GM12878 (cell line): Measurements from ENCODE around the gene ARHGAP45. TPM values are rescaled to one million over a fixed set of nuclear protein-coding genes. Genes with fewer than 3 reads are reported as not detected.

Source experiments
- BCL11A ChIP-seq: IDR thresholded peaks from 2 replicates; pipeline ENCODE4 v1.6.1; 2011; ENCODE audit warnings: low read depth, low read length
- BRCA1 ChIP-seq: IDR thresholded peaks from 2 replicates; pipeline ENCODE4 v1.6.1; 2011; ENCODE audit warnings: low read depth, low read length, improper control_type of control experiment
- CHD1 ChIP-seq: IDR thresholded peaks from 2 replicates; pipeline ENCODE4 v1.6.1; 2012; ENCODE audit warnings: low read depth, low read length, improper control_type of control experiment
- CHD4 ChIP-seq: fragments of 200-600 bp; sonication (generic); IDR thresholded peaks from 2 replicates; pipeline ENCODE4 v1.6.1; 2016; ENCODE audit warnings: mild to moderate bottlenecking
- DPF2 ChIP-seq: fragments of 450-650 bp; IDR thresholded peaks from 2 replicates; pipeline ENCODE4 v1.6.1; 2017; ENCODE audit warnings: mild to moderate bottlenecking
- E2F4 ChIP-seq: IDR thresholded peaks from 2 replicates; pipeline ENCODE4 v1.6.1; 2012; ENCODE audit warnings: low read depth, low read length, improper control_type of control experiment
- FOS ChIP-seq: IDR thresholded peaks from 3 replicates; pipeline ENCODE4 v1.6.1; 2011; ENCODE audit warnings: borderline replicate concordance; ENCODE audit not compliant: insufficient read length; ENCODE audit errors: extremely low read depth
- FOXK2 ChIP-seq: fragments of 450-650 bp; IDR thresholded peaks from 2 replicates; pipeline ENCODE4 v1.6.1; 2017; ENCODE audit warnings: mild to moderate bottlenecking, moderate library complexity
- IRF5 ChIP-seq: fragments of 450-650 bp; IDR thresholded peaks from 2 replicates; pipeline ENCODE4 v1.6.1; 2017; ENCODE audit warnings: borderline replicate concordance
- MEF2A ChIP-seq: IDR thresholded peaks from 2 replicates; pipeline ENCODE4 v1.6.1; 2011; ENCODE audit warnings: low read depth, mild to moderate bottlenecking, low read length, moderate library complexity; ENCODE audit not compliant: insufficient read depth
- MTA3 ChIP-seq: IDR thresholded peaks from 2 replicates; pipeline ENCODE4 v1.6.1; 2012; ENCODE audit warnings: low read length, inconsistent platforms, borderline replicate concordance
- PAX8 ChIP-seq: fragments of 450-650 bp; IDR thresholded peaks from 2 replicates; pipeline ENCODE4 v1.6.1; 2017; ENCODE audit warnings: mild to moderate bottlenecking, moderate library complexity
- PRDM15 ChIP-seq: fragments of 450-650 bp; formaldehyde crosslinking; IDR thresholded peaks from 2 replicates; pipeline ENCODE4 v1.4.0; 2020; ENCODE audit warnings: mild to moderate bottlenecking, moderate library complexity
- RAD51 ChIP-seq: fragments of 450-650 bp; IDR thresholded peaks from 2 replicates; pipeline ENCODE4 v1.6.1; 2016; ENCODE audit warnings: moderate library complexity, mild to moderate bottlenecking, inconsistent platforms
- REST ChIP-seq: IDR thresholded peaks from 2 replicates; pipeline ENCODE4 v1.6.1; 2012; ENCODE audit warnings: mild to moderate bottlenecking, low read depth, low read length
- SREBF2 ChIP-seq: IDR thresholded peaks from 2 replicates; pipeline ENCODE4 v1.6.1; 2012; ENCODE audit warnings: mild to moderate bottlenecking, low read length
- SUPT20H ChIP-seq: IDR thresholded peaks from 2 replicates; pipeline ENCODE4 v1.6.1; 2011; ENCODE audit warnings: low read depth, mild to moderate bottlenecking, low read length, moderate library complexity, borderline replicate concordance; ENCODE audit not compliant: control insufficient read depth
- TCF3 ChIP-seq: IDR thresholded peaks from 2 replicates; pipeline ENCODE4 v1.6.1; 2012; ENCODE audit warnings: low read depth, mild to moderate bottlenecking, low read length, borderline replicate concordance; ENCODE audit not compliant: insufficient read depth
- TCF7 ChIP-seq: IDR thresholded peaks from 2 replicates; pipeline ENCODE4 v1.6.1; 2014; ENCODE audit warnings: antibody characterized with exemption, borderline replicate concordance
- ZZZ3 ChIP-seq: IDR thresholded peaks from 2 replicates; pipeline ENCODE4 v1.6.1; 2011; ENCODE audit warnings: low read depth; ENCODE audit not compliant: control insufficient read depth, insufficient read length
- polyA plus RNA-seq, 11 experiments: library from polyadenylated mRNA; depleted of rRNA in 4 of 11; unstranded in 6 of 11; stranded (reverse) in 5 of 11; fragments of >200 nt; fragmentation: Nextera tagmentation in 4 of 11; fragmentation: Illumina TruSeq in 1 of 11; extraction: Ambion mirVana in 4 of 11; extraction: Trizol in 1 of 11; gene quantifications; 1 replicate in 1 of 11; 2 replicates in 10 of 11; pipeline versions ENCODE4 v1.2.1 to v1.2.3, GENCODE V29; 2011 to 2016; ENCODE audit warnings: inconsistent platforms in 2 of 11, missing spikeins in 2 of 11, low read depth in 1 of 11
- total RNA-seq, 4 experiments: library from RNA; depleted of rRNA in 3 of 4; stranded (reverse); fragments of >200 nt in 3 of 4; fragmentation: Illumina TruSeq in 1 of 4; extraction: Trizol in 1 of 4; gene quantifications; 2 replicates each; pipeline versions ENCODE4 v1.2.1 to v1.2.3, GENCODE V29; 2013 to 2021

Gene ARHGAP45
- total and polyA plus RNA-seq, 10 of the 15 experiments (the other 5 are each of a cell fraction or from before 2014, with no cell fraction given), result 1.4 to 151 (median 59.9) TPM

- TF ChIP-seq CHD1 (no peak), MTA3 (no peak), BCL11A (no peak), FOXK2 (no peak), SREBF2 (no peak), REST (no peak), DPF2 (peak; percentile 72), PAX8 (no peak), FOS (peak; percentile 34), IRF5 (no peak), TCF3 (0 out of 2 replicates have a peak, but pooled peaks have one; percentile 70), BRCA1 (no peak), TCF7 (no peak), RAD51 (no peak), E2F4 (peak; percentile 56; the same call in 1 of the 2 replicates), MEF2A (no peak), SUPT20H (no peak), ZZZ3 (no peak), CHD4 (no peak), PRDM15 (CRISPR knock-in tag) (no peak)
These were observed 36.8 kb downstream of the ARHGAP45 start, which contains the start of gene GPX4 (continued) for GRCh38 chr19:1103708-1104310.
